Large intestine (tissue), 3 donors: ENCODE data around the gene TARP.

Source experiments
- DNase-seq, 2 donors: peaks; one replicate each; pipeline versions ENCODE4 v3.0.0 to v3.0.0-alpha.2; 2013
- H3K27ac ChIP-seq: one replicate; pipeline ENCODE4 v1.5.1; 2013; ENCODE audit warnings: low read length
- H3K27me3 ChIP-seq: 2 replicates; pipeline ENCODE4 v1.6.1; 2013; ENCODE audit warnings: low read length; ENCODE audit not compliant: control insufficient read depth, insufficient read depth
- H3K36me3 ChIP-seq: 2 replicates; pipeline ENCODE4 v1.6.1; 2013; ENCODE audit warnings: low read length; ENCODE audit not compliant: control insufficient read depth, insufficient read depth
- H3K4me1 ChIP-seq: one replicate; pipeline ENCODE4 v1.6.1; 2013; ENCODE audit warnings: low read length; ENCODE audit not compliant: control insufficient read depth, insufficient read depth
- H3K4me3 ChIP-seq: one replicate; pipeline ENCODE4 v1.5.1; 2013; ENCODE audit warnings: low read length
- H3K9me3 ChIP-seq: one replicate; pipeline ENCODE4 v1.6.1; 2013; ENCODE audit warnings: mild to moderate bottlenecking, low read depth, low read length, moderate library complexity; ENCODE audit not compliant: control insufficient read depth
- WGBS: methylation state at CpG from one replicate; pipeline ENCODE4 v1.1.5; 2013; ENCODE audit warnings: low lambda C conversion rate; ENCODE audit not compliant: insufficient coverage; 5-methylcytosine and 5-hydroxymethylcytosine counted together

The TARP gene

DNA sequence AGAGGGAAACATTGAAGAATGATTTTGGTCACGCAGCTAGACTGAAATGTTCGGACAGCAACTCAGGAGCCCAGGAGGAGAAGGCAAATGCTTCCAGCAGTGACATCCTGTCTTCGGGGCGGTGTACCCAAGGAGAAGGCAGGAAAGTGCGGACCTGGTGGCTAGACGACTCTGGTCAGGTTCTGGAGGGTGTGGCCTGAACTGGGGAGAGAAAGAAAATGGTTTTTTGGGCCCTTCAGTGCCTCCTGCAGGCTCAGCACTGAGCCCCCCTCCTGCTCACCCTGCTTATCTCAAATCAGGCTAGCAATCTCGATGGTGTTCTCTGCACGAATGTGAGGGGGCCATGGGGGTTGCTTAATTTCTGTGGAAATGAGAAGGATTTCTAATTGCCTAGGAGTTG, 26.7 kb upstream of the TARP start:
- no peak for DNase-seq
- H3K36me3 ChIP-seq, result no peaks in the 10 kb centered on the region
- no peaks in the 10 kb centered on the region for H3K9me3 ChIP-seq
- H3K4me3 ChIP-seq, result no peak overlapping the region
- no peaks in the 10 kb centered on the region for H3K27me3 ChIP-seq
- 60% methylated on average over 2 of the region's 8 CpGs for WGBS
- no peaks in the 10 kb centered on the region for H3K4me1 ChIP-seq
- no peak overlapping the region for H3K27ac ChIP-seq

GRCh38 chr7:38299275-38299931, 26.0 kb upstream of the TARP start:
- Histone ChIP-seq H3K27me3 (no peaks in the 10 kb centered on the region), H3K9me3 (no peaks in the 10 kb centered on the region), H3K4me3 (no peak overlapping the region), H3K36me3 (no peaks in the 10 kb centered on the region), H3K27ac (no peak overlapping the region), H3K4me1 (no peaks in the 10 kb centered on the region)
- WGBS, result no CpG with 5 or more reads among the region's 9 CpGs
- DNase-seq, result no peak

- no peaks in the 10 kb centered on the region for H3K36me3 ChIP-seq
- no peak overlapping the region for H3K27ac ChIP-seq
- 100% methylated on average over 1 of the region's 5 CpGs for WGBS
- no peaks in the 10 kb centered on the region for H3K4me1 ChIP-seq
- H3K9me3 ChIP-seq, result no peaks in the 10 kb centered on the region
- H3K27me3 ChIP-seq, result no peaks in the 10 kb centered on the region
- DNase-seq, result no peak
- H3K4me3 ChIP-seq, result no peak overlapping the region
Observed at GRCh38 chr7:38296059-38296857, 22.8 kb upstream of the TARP start.

DNA sequence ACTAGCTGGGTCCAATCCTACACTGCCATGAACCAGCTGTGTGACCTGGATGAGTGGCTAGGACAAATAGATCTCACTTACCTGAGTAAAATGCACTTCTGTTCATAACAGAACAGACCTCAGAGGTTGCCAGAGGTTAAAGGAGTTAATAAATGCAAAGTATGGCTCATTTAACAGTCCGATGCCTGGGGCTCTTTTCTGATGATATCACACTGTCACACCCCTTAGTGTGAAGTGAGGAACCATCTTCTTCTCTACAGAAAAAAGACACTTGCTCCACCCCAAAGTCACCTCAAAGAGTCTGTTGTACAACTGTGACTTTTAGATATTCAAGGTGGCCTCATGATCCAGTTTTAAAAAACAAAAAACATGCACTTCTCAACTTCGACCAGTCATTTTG, 21.5 kb upstream of the TARP start:
- Histone ChIP-seq H3K4me1 (no peaks in the 10 kb centered on the region), H3K9me3 (no peaks in the 10 kb centered on the region), H3K27me3 (no peaks in the 10 kb centered on the region), H3K36me3 (no peaks in the 10 kb centered on the region), H3K4me3 (no peak overlapping the region), H3K27ac (no peak overlapping the region)
- no CpG with 5 or more reads among the region's 2 CpGs for WGBS
- DNase-seq, result no peak

DNA sequence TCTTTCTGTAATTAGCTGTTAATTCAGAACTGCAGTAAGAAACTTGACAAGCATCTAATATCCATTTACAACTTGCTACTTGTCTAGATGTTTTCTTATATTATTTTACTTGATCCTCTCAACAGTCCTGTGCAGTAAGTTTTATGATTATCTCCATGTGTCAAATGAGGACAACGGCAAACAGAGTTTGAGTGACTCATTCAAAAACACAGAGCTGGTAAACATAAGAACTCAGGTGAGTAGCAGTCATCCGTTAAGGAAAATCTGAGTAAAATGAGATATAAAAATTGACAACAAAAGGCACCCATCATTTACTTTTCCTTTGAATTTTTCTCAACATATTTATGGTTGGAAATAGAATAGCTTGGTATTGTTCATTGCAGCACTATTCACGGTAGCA, 19.0 kb upstream of the TARP start:
- 83% methylated on average over 2 of the region's 3 CpGs for WGBS
- Histone ChIP-seq H3K27me3 (no peaks in the 10 kb centered on the region), H3K9me3 (no peaks in the 10 kb centered on the region), H3K27ac (no peak overlapping the region), H3K4me1 (no peaks in the 10 kb centered on the region), H3K36me3 (no peaks in the 10 kb centered on the region), H3K4me3 (no peak overlapping the region)
- DNase-seq, result no peak

- Histone ChIP-seq H3K4me1 (no peaks in the 10 kb centered on the region), H3K4me3 (no peak overlapping the region), H3K36me3 (no peaks in the 10 kb centered on the region), H3K9me3 (no peaks in the 10 kb centered on the region), H3K27me3 (no peaks in the 10 kb centered on the region), H3K27ac (no peak overlapping the region)
- WGBS, result no CpG with 5 or more reads among the region's 2 CpGs
- DNase-seq, result no peak
Observed at GRCh38 chr7:38291650-38292049, 18.2 kb upstream of the TARP start.

DNA sequence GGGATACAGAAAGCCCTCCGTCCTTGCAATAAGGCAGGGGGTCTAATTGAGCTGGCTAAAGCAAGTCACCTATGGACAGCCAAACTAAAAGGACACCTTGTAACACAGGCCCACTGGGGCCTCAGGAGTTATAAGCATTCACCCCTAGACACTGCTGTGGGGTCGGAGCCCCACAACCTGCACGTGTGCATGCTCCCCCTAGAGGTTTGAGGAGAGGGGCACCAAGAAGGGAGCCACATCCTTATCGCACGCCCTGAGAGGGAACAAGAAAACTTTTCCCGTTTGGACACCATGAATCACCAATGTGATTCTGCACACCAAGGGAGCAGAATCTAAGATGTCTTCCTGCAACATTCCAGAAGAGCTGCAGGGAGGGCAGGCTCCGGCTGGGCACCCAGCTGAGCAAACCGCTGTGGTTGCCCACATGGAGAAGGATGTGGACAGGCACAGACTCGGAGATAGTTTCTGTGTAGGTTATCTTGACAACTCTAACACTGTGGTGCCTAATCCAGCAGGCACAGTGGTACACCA, 17.7 kb upstream of the TARP start:
- no peak for DNase-seq
- no peak overlapping the region for H3K27ac ChIP-seq
- no peaks in the 10 kb centered on the region for H3K27me3 ChIP-seq
- H3K4me3 ChIP-seq, result no peak overlapping the region
- no peaks in the 10 kb centered on the region for H3K36me3 ChIP-seq
- no peaks in the 10 kb centered on the region for H3K9me3 ChIP-seq
- no peaks in the 10 kb centered on the region for H3K4me1 ChIP-seq
- WGBS, result no CpG with 5 or more reads among the region's 9 CpGs

DNA sequence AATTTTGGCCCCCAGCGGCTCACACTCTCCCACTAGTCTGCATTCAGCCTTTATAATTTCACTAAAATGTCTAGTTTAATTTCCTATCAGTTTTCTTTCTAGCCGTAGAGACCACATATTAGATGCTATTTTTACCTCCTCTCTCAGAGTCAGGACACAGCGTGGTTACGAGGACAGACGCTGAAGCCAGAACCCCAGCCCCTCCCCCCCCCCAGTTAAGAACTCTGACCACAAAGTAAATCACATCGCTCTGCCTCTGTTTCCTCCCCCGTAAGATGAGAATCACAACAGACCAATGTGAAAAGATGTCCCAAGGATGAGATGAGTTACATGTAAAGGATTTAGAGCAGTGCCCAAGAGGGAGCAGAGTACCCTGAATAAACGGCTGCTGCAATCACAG, 11.1 kb upstream of the TARP start:
- DNase-seq, result no peak
- no peak overlapping the region for H3K27ac ChIP-seq
- peaks cover 2% of the 10 kb centered on the region for H3K27me3 ChIP-seq
- no peaks in the 10 kb centered on the region for H3K9me3 ChIP-seq
- H3K4me1 ChIP-seq, result no peaks in the 10 kb centered on the region
- WGBS, result 80% methylated on average over 1 of the region's 8 CpGs
- no peak overlapping the region for H3K4me3 ChIP-seq
- H3K36me3 ChIP-seq, result no peaks in the 10 kb centered on the region

GRCh38 chr7:38283809-38284208, 10.4 kb upstream of the TARP start:
- Histone ChIP-seq H3K27me3 (peaks cover 2% of the 10 kb centered on the region), H3K36me3 (no peaks in the 10 kb centered on the region), H3K4me3 (no peak overlapping the region), H3K4me1 (no peaks in the 10 kb centered on the region), H3K27ac (no peak overlapping the region), H3K9me3 (no peaks in the 10 kb centered on the region)
- no CpG with 5 or more reads among the region's 1 CpG for WGBS
- DNase-seq, result no peak

DNA sequence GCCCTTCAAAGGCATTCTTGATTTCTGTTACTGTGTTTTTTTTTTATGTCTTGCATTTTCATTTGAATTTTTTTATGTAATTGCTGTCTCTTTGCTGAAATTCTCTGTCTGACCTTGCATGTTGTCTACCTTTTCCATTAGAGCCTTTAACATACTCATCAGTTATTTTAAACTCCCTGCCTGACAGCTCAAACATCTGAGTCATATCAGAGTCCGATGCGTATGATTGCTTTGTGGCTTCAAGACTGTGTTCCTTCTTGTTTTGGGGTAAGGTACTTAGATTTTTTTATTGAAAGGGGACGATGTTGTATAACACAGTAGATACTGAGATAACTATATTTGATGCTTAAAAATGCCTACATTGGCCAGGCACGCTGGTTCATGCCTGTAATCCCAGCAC, 9.7 kb upstream of the TARP start:
- H3K4me1 ChIP-seq, result no peaks in the 10 kb centered on the region
- no peaks in the 10 kb centered on the region for H3K9me3 ChIP-seq
- no CpG with 5 or more reads among the region's 4 CpGs for WGBS
- peaks cover 2% of the 10 kb centered on the region for H3K27me3 ChIP-seq
- DNase-seq, result no peak
- H3K36me3 ChIP-seq, result no peaks in the 10 kb centered on the region
- no peak overlapping the region for H3K4me3 ChIP-seq
- H3K27ac ChIP-seq, result no peak overlapping the region
